ENCODE data around the gene TTLL7.

- TF ChIP-seq POLR2AphosphoS5 (IDR thresholded peaks at IDR 0.05), result no peak
- TF ChIP-seq POLR2A (IDR thresholded peaks at IDR 0.05), result no peak
Observed at GRCh38 chr1:83954166-83954823, 44.6 kb downstream of the TTLL7 start.
